Cardiac fibroblast (primary cell): ENCODE data around the gene GCSAM.

Experiments used
- DNase-seq, 2 donors: peaks; one replicate each; pipeline versions ENCODE4 v3.0.0 to v3.0.0-alpha.2; 2010; ENCODE audit warnings: low read depth in 2 of 2
- H3K4me3 ChIP-seq, 2 donors: replicated peaks in 1 of 2; 1 replicate in 1 of 2; 2 replicates in 1 of 2; pipeline ENCODE4 v1.5.1; 2011; ENCODE audit warnings: low read depth in 2 of 2, low read length in 2 of 2, mild to moderate bottlenecking in 2 of 2, moderate library complexity in 1 of 2
- CTCF ChIP-seq: IDR thresholded peaks from one replicate; pipeline ENCODE4 v1.5.1; 2011; ENCODE audit warnings: low read depth, mild to moderate bottlenecking, low read length, inconsistent platforms

Gene GCSAM

GRCh38 chr3:112129925-112130637 lies 3.0 kb downstream of the GCSAM start:
- DNase-seq = no peak
- no peak overlapping the region for H3K4me3 ChIP-seq
- no peak for TF ChIP-seq CTCF

GRCh38 chr3:112128843-112129727 lies 4.0 kb downstream of the GCSAM start:
- TF ChIP-seq CTCF = no peak
- no peak overlapping the region for H3K4me3 ChIP-seq
- DNase-seq = peak; percentile 6 to 21

- no peak for DNase-seq
- no peak overlapping the region for H3K4me3 ChIP-seq
- no peak for TF ChIP-seq CTCF
Measured at GRCh38 chr3:112127522-112128494, 5.2 kb downstream of the GCSAM start.

- peak; percentile 5 to 14 for DNase-seq
- TF ChIP-seq CTCF = no peak
- no peak overlapping the region for H3K4me3 ChIP-seq
Measured at GRCh38 chr3:112126511-112126911, 6.5 kb downstream of the GCSAM start.

GRCh38 chr3:112124907-112125607 lies 8.0 kb downstream of the GCSAM start:
- H3K4me3 ChIP-seq = no peak overlapping the region
- DNase-seq = no peak
- no peak for TF ChIP-seq CTCF

- no peak for DNase-seq
- no peak overlapping the region for H3K4me3 ChIP-seq
- TF ChIP-seq CTCF = no peak
Measured at GRCh38 chr3:112123548-112123947, 9.5 kb downstream of the GCSAM start.
